Vagina (tissue), 2 donors: ENCODE results near the gene CCNA1. TPM values are rescaled to one million over a fixed set of nuclear protein-coding genes. Genes with fewer than 3 reads are reported as not detected.

Experiments used
- DNase-seq, 2 donors: peaks; one replicate each; pipeline ENCODE4 v3.0.0-alpha.2; 2017; ENCODE audit errors: extremely low spot score in 2 of 2
- H3K27ac ChIP-seq: fragments of 200-600 bp; sonication (generic); one replicate; pipeline ENCODE4 v1.5.1; 2019
- H3K27me3 ChIP-seq: fragments of 200-600 bp; sonication (generic); one replicate; pipeline ENCODE4 v1.5.1; 2019
- H3K36me3 ChIP-seq, 2 donors: fragments of 200-600 bp; sonication (generic); one replicate each; pipeline ENCODE4 v1.5.1; 2017 to 2019
- H3K4me1 ChIP-seq: fragments of 200-600 bp; sonication (generic); one replicate; pipeline ENCODE4 v1.5.1; 2019
- H3K4me3 ChIP-seq, 2 donors: fragments of 200-600 bp; sonication (generic); 1 replicate in 1 of 2; 2 replicates in 1 of 2; pipeline ENCODE4 v1.5.1; 2016 to 2019
- H3K9me3 ChIP-seq: fragments of 200-600 bp; sonication (generic); one replicate; pipeline ENCODE4 v1.5.1; 2019
- CTCF ChIP-seq, 3 experiments: fragments of 450-650 bp in 2 of 3; fragments of 200-600 bp in 1 of 3; sonication (generic) in 1 of 3; IDR thresholded peaks; one replicate each; pipeline ENCODE4 v1.5.1; 2017 to 2019; ENCODE audit warnings: antibody characterized with exemption in 3 of 3, mild to moderate bottlenecking in 2 of 3, moderate library complexity in 2 of 3
- POLR2A ChIP-seq, 2 donors: fragments of 450-650 bp; IDR thresholded peaks; one replicate each; pipeline ENCODE4 v1.6.1; 2017; ENCODE audit warnings: antibody characterized with exemption in 2 of 2, mild to moderate bottlenecking in 2 of 2, moderate library complexity in 2 of 2
- POLR2AphosphoS5 ChIP-seq, 2 donors: sonication (generic); formaldehyde crosslinking; IDR thresholded peaks; one replicate each; pipeline ENCODE4 v1.9.0; 2017; ENCODE audit warnings: antibody characterized with exemption in 2 of 2, mild to moderate bottlenecking in 2 of 2, low read depth in 1 of 2; ENCODE audit not compliant: insufficient read depth in 1 of 2
- intact Hi-C: fragments of 100-400 bp; cut with DNase I; formaldehyde crosslinking; loops from one replicate; pipeline ENCODE4 v1.15.1; 2023
- total RNA-seq: library from RNA; depleted of rRNA; stranded (reverse); fragments of >200 nt; gene quantifications from one replicate; pipeline ENCODE4 v1.2.3, GENCODE V29; 2016

The CCNA1 gene
- total RNA-seq, 1 donor from 2014 or later = not detected

GRCh38 chr13:36475468-36475867 is 43.2 kb downstream of the CCNA1 start:
- Histone ChIP-seq H3K27me3 (no peaks in the 10 kb centered on the region), H3K27ac (no peak overlapping the region), H3K36me3 (no peaks in the 10 kb centered on the region), H3K4me1 (no peaks in the 10 kb centered on the region), H3K4me3 (no peak overlapping the region), H3K9me3 (no peaks in the 10 kb centered on the region)
- DNase-seq = no peak
- intact Hi-C loops = no loop called here
- no peak for TF ChIP-seq POLR2AphosphoS5 (IDR thresholded peaks at IDR 0.05; ENCODE audit: insufficient read depth in 1 of 2, low read depth in 1 of 2)
- TF ChIP-seq POLR2A (IDR thresholded peaks at IDR 0.05) = no peak
- no peak for TF ChIP-seq CTCF (IDR thresholded peaks at IDR 0.05)

GRCh38 chr13:36476661-36477060 is 44.4 kb downstream of the CCNA1 start:
- DNase-seq = no peak
- no peaks in the 10 kb centered on the region for H3K9me3 ChIP-seq
- intact Hi-C loops = no loop called here
- H3K27ac ChIP-seq = no peak overlapping the region
- H3K4me1 ChIP-seq = no peaks in the 10 kb centered on the region
- H3K27me3 ChIP-seq = no peaks in the 10 kb centered on the region
- no peak overlapping the region for H3K4me3 ChIP-seq
- TF ChIP-seq CTCF (IDR thresholded peaks at IDR 0.05) (no peak), POLR2A (IDR thresholded peaks at IDR 0.05) (no peak), POLR2AphosphoS5 (IDR thresholded peaks at IDR 0.05; ENCODE audit: insufficient read depth in 1 of 2, low read depth in 1 of 2) (no peak)
- no peaks in the 10 kb centered on the region for H3K36me3 ChIP-seq

- H3K4me3 ChIP-seq = no peak overlapping the region
- no peaks in the 10 kb centered on the region for H3K4me1 ChIP-seq
- H3K27ac ChIP-seq = no peak overlapping the region
- no peaks in the 10 kb centered on the region for H3K27me3 ChIP-seq
- H3K9me3 ChIP-seq = no peaks in the 10 kb centered on the region
- H3K36me3 ChIP-seq = no peaks in the 10 kb centered on the region
- no peak for DNase-seq
- no peak for TF ChIP-seq CTCF (IDR thresholded peaks at IDR 0.05)
- no peak for TF ChIP-seq POLR2AphosphoS5 (IDR thresholded peaks at IDR 0.05; ENCODE audit: insufficient read depth in 1 of 2, low read depth in 1 of 2)
- no peak for TF ChIP-seq POLR2A (IDR thresholded peaks at IDR 0.05)
- intact Hi-C loops = no loop called here
These were observed 48.6 kb downstream of the CCNA1 start for GRCh38 chr13:36480726-36481427.

GRCh38 chr13:36490055-36490454 is 57.8 kb downstream of the CCNA1 start:
- Histone ChIP-seq H3K36me3 (no peaks in the 10 kb centered on the region), H3K9me3 (no peaks in the 10 kb centered on the region), H3K4me1 (no peaks in the 10 kb centered on the region), H3K27ac (no peak overlapping the region), H3K27me3 (no peaks in the 10 kb centered on the region), H3K4me3 (no peak overlapping the region)
- DNase-seq = no peak
- TF ChIP-seq POLR2A (IDR thresholded peaks at IDR 0.05) (no peak), POLR2AphosphoS5 (IDR thresholded peaks at IDR 0.05; ENCODE audit: insufficient read depth in 1 of 2, low read depth in 1 of 2) (no peak), CTCF (IDR thresholded peaks at IDR 0.05) (no peak)
- intact Hi-C loops = no loop called here

Other genes starting within 250 kb of the CCNA1 start
- gene SOHLH2, start 217.9 kb upstream of the CCNA1 start, total RNA-seq = not detected
- not detected for gene CCDC169, start 134.7 kb upstream of the CCNA1 start, total RNA-seq
- gene SPART, start 86.1 kb upstream of the CCNA1 start, total RNA-seq = 63.8 TPM
- gene SERTM1, start 241.5 kb downstream of the CCNA1 start, total RNA-seq = 16.0 TPM